GM23248 (cell line): Measurements from ENCODE around the gene TMEM51. TPM values are rescaled to one million over a fixed set of nuclear protein-coding genes. Genes with fewer than 3 reads are reported as not detected.

Source experiments
- DNase-seq: peaks from one replicate; pipeline ENCODE4 v3.0.0-alpha.2; 2015
- H2AFZ ChIP-seq: fragments of 200-600 bp; sonication (generic); 2 replicates; pipeline ENCODE4 v1.6.1; 2016; ENCODE audit warnings: antibody characterized with exemption
- H3F3A ChIP-seq: fragments of 200-600 bp; sonication (generic); 2 replicates; pipeline ENCODE4 v1.6.1; 2016; ENCODE audit warnings: mild to moderate bottlenecking, antibody characterized with exemption, mixed run types; ENCODE audit not compliant: insufficient read depth
- H3K27ac ChIP-seq: fragments of 200-600 bp; sonication (generic); 2 replicates; pipeline ENCODE4 v1.5.1; 2016; ENCODE audit warnings: mild to moderate bottlenecking
- H3K27me3 ChIP-seq: fragments of 200-600 bp; sonication (generic); replicated peaks from 2 replicates; pipeline ENCODE4 v1.6.1; 2016; ENCODE audit warnings: mild to moderate bottlenecking; ENCODE audit not compliant: insufficient read depth
- H3K36me3 ChIP-seq: fragments of 200-600 bp; sonication (generic); 2 replicates; pipeline ENCODE4 v1.6.1; 2016; ENCODE audit warnings: low read depth, mild to moderate bottlenecking
- H3K4me1 ChIP-seq: fragments of 200-600 bp; sonication (generic); 2 replicates; pipeline ENCODE4 v1.6.1; 2016; ENCODE audit warnings: mild to moderate bottlenecking; ENCODE audit not compliant: insufficient read depth
- H3K4me2 ChIP-seq: fragments of 200-600 bp; sonication (generic); one replicate; pipeline ENCODE4 v1.6.1; 2016; ENCODE audit warnings: mild to moderate bottlenecking; ENCODE audit not compliant: unreplicated experiment
- H3K4me3 ChIP-seq: fragments of 200-600 bp; sonication (generic); 2 replicates; pipeline ENCODE4 v1.5.1; 2016; ENCODE audit warnings: mild to moderate bottlenecking
- H3K79me2 ChIP-seq: fragments of 200-600 bp; sonication (generic); 2 replicates; pipeline ENCODE4 v1.6.1; 2016; ENCODE audit warnings: mild to moderate bottlenecking; ENCODE audit not compliant: insufficient read depth
- H3K9ac ChIP-seq: fragments of 200-600 bp; sonication (generic); 2 replicates; pipeline ENCODE4 v1.6.1; 2016; ENCODE audit warnings: mild to moderate bottlenecking
- H3K9me2 ChIP-seq: fragments of 200-600 bp; sonication (generic); 2 replicates; pipeline ENCODE4 v1.6.1; 2016; ENCODE audit warnings: mixed run types, mild to moderate bottlenecking, moderate library complexity; ENCODE audit not compliant: insufficient read depth
- H3K9me3 ChIP-seq: fragments of 200-600 bp; sonication (generic); one replicate; pipeline ENCODE4 v1.6.1; 2017; ENCODE audit warnings: low read depth
- H4K20me1 ChIP-seq: fragments of 200-600 bp; sonication (generic); 2 replicates; pipeline ENCODE4 v1.6.0; 2016; ENCODE audit not compliant: insufficient read depth
- EZH2 ChIP-seq: fragments of 200-600 bp; sonication (generic); IDR thresholded peaks from 2 replicates; pipeline ENCODE4 v1.6.1; 2018; ENCODE audit warnings: antibody characterized with exemption, mild to moderate bottlenecking; ENCODE audit not compliant: insufficient read depth, poor library complexity, severe bottlenecking
- EZH2phosphoT487 ChIP-seq: fragments of 200-600 bp; sonication (generic); IDR thresholded peaks from 2 replicates; pipeline ENCODE4 v1.6.1; 2018; ENCODE audit warnings: antibody characterized with exemption, moderate library complexity, mild to moderate bottlenecking, low read depth; ENCODE audit not compliant: insufficient read depth
- WGBS, 2 experiments: methylation state at CpG; one replicate each; pipeline ENCODE4 v1.1.6; 2015 to 2017; ENCODE audit warnings: low lambda C conversion rate in 2 of 2, low coverage in 1 of 2; ENCODE audit errors: missing lambda C conversion rate in 2 of 2; 5-methylcytosine and 5-hydroxymethylcytosine counted together
- in situ Hi-C: fragments of 300-500 bp; cut with MboI; formaldehyde crosslinking; loops from 2 replicates; pipeline ENCODE4 v1.15.0; 2020
- polyA plus RNA-seq: library from polyadenylated mRNA; unstranded; fragments of >200 nt; fragmentation: Nextera tagmentation; extraction: Ambion mirVana; gene quantifications from 2 replicates; pipeline ENCODE4 v1.2.1, GENCODE V29; 2016
- total RNA-seq: library from RNA; depleted of rRNA; stranded (reverse); fragments of >200 nt; shearing (Covaris generic); gene quantifications from 2 replicates; pipeline ENCODE4 v1.2.3, GENCODE V29; 2014

The TMEM51 gene
- total and polyA plus RNA-seq, 2 experiments from 2014 or later: 0.54 to 0.55 TPM

DNA sequence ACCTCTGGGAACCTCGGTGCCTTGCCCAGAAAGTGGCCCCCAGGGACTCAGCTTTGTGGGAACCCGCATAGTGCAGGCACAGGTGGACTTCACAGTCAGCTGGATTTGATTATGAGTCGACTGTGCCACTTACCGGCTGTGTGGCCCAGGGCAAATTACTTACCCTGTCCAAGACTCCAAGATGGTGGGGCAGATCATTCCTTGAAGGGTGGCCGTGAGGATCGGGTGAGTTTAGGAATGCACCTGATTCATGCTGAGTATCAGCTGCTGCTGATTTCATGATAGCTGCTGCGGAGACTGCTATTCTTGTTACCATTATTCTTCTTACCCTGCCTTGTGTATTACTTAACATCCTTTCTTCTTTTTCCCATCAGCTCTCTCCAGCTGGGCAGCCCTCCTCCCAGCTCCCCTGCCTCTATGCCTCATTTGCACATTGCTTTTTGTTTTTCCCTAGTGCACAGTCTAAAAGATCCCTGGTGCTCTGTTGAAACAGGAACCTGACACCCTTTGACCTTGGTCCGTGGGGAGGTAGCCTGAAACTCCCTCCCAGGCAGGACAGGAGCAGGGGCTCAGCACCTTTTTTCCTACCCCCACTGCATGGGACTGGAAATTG, 53.0 kb downstream of the TMEM51 start:
- Histone ChIP-seq H4K20me1 (no peaks in the 10 kb centered on the region), H3K9ac (no peak overlapping the region), H3K36me3 (no peaks in the 10 kb centered on the region), H3K4me2 (no peak overlapping the region), H3K27ac (no peak overlapping the region), H2AFZ (no peak overlapping the region), H3F3A (no peaks in the 10 kb centered on the region), H3K27me3 (no peaks in the 10 kb centered on the region; the same call in 1 of the 2 replicates), H3K79me2 (no peaks in the 10 kb centered on the region), H3K9me3 (no peaks in the 10 kb centered on the region), H3K4me3 (no peak overlapping the region), H3K9me2 (no peaks in the 10 kb centered on the region), H3K4me1 (no peaks in the 10 kb centered on the region)
- no peak for DNase-seq
- TF ChIP-seq EZH2: no peak
- no peak for TF ChIP-seq EZH2phosphoT487
- WGBS, 2 experiments: 38 to 42% methylated on average over 8 of the region's 8 CpGs
- in situ Hi-C loops: no loop called here

DNA sequence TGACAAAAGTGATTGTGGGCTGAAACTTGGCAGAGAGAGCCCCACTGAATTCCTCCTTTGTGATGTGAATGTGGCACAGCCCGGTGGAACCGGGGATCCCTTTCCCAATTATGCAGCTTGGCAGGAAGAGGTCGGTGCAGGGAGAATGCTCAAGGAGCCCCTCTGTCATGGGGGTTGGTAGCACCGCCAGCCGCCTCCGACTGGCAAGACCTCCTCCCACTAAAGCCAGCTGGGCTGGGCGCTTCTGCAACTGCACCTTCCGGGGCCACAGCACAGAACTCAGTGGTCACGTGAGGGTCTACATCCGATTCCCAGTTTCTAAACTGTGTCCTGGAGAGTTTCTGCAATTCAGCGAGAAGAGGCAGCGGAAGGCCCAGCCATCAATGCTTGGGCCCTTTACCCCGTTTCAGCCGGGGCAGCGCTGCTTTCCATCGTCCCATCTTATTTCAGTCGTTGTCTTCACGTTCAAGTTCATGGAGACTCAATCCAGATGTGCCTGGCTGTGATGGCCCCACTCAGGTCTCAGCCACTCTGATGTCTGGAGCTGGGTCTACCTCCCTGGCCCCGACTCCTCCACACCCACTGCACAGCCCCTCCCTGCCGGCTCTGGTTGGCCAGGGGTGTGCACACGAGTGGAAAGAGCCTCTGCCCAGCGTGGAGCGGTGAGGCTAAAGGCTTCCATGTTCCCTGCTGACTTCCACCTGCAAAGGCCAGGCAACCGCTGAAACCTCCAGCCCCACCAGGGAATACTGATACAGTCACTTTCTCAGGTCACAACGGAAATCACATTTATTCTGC, 53.7 kb downstream of the TMEM51 start:
- in situ Hi-C loops: no loop called here
- 79 to 81% methylated on average over 25 of the region's 25 CpGs for WGBS, 2 experiments
- no peak overlapping the region for H2AFZ ChIP-seq

DNA sequence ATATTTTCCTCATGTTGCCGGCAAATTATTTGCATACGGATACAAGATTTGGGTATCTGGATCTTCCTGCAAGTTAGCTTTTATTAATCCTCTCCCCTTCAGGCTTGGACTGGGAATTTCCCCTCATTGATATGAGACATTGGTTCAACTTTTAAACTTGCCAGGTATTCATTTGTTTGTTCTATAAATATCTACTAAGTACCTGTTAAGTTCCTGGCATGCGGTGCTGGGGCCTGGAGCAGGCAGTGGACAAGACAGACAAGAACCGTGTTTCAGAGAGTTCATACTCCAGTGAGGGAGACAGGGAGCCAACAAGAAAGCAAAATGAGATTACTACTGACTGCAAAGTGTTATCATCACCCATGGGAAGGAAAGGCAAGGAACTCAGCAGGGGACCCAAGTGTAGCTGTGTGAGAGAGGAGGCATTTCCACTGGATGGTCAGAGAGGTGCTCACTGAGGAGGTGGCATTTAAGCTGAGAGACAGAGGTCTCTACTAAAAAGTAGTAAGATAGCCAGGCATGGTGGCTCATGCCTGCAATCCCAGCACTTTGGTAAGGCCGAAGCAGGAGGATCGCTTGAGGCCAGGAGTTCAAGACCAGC, 54.4 kb downstream of the TMEM51 start:
- WGBS, 2 experiments: 95 to 97% methylated on average over 6 of the region's 6 CpGs
- no peaks in the 10 kb centered on the region for H3K79me2 ChIP-seq

More for the DNA sequence above, 53.7 kb downstream of the TMEM51 start:
- no peaks in the 10 kb centered on the region for H3K9me3 ChIP-seq
- no peaks in the 10 kb centered on the region for H3K4me1 ChIP-seq
- DNase-seq: no peak
- H3K9ac ChIP-seq: no peak overlapping the region
- H3K4me2 ChIP-seq: no peak overlapping the region
- TF ChIP-seq EZH2phosphoT487: no peak
- H3K79me2 ChIP-seq: no peaks in the 10 kb centered on the region
- no peaks in the 10 kb centered on the region for H4K20me1 ChIP-seq
- no peaks in the 10 kb centered on the region for H3K36me3 ChIP-seq
- no peaks in the 10 kb centered on the region for H3K9me2 ChIP-seq
- no peak overlapping the region for H3K4me3 ChIP-seq
- no peak overlapping the region for H3K27ac ChIP-seq
- H3F3A ChIP-seq: no peaks in the 10 kb centered on the region
- no peaks in the 10 kb centered on the region; the same call in 1 of the 2 replicates for H3K27me3 ChIP-seq

DNA sequence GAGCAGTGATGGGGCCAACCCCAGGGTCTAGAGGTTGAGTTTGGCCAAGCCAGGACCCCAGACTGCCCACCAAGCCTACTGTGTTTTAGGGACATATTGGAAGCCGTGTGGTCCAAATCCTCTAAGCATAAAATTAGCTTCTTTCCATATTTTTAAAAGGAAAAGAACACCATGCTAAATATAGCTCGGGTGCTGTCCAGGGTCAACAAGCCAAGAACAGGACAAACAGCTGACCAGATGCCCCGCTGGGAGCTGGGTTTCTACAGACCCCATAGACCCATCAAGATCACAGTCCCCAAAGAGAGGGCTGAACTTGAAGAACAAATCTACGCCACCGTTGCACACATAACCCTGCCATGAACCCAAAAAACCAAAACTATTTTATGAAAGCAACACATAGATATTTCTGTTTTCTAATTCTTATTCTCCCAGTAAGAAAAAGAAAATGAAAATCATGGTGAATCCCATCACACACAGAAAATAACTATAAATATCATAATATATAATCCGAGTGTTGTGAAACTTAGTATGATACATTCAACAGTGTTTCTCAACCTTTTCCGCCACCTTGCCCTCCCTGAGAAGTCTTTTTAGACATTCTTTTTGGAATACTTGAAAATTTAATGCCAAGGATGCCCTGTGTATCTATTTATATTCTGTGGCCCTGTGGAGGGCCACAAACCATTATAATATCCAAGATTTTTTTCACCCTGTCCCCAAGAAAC, 57.3 kb downstream of the TMEM51 start:
- no peaks in the 10 kb centered on the region for H3K9me2 ChIP-seq
- H3K36me3 ChIP-seq: no peaks in the 10 kb centered on the region
- H3K27me3 ChIP-seq: peaks cover 5% of the 10 kb centered on the region; the same call in 1 of the 2 replicates
- no peaks in the 10 kb centered on the region for H3K4me1 ChIP-seq
- H3K79me2 ChIP-seq: no peaks in the 10 kb centered on the region
- no peak overlapping the region for H3K4me2 ChIP-seq
- H3K4me3 ChIP-seq: no peak overlapping the region
- in situ Hi-C loops: no loop called here
- no peak overlapping the region for H2AFZ ChIP-seq
- no peak overlapping the region for H3K27ac ChIP-seq
- 93% methylated on average over 7 of the region's 7 CpGs for WGBS, 2 experiments
- no peaks in the 10 kb centered on the region for H3F3A ChIP-seq
- DNase-seq: no peak
- TF ChIP-seq EZH2 (no peak), EZH2phosphoT487 (no peak)
- no peaks in the 10 kb centered on the region for H3K9me3 ChIP-seq
- no peak overlapping the region for H3K9ac ChIP-seq
- no peaks in the 10 kb centered on the region for H4K20me1 ChIP-seq

More for the DNA sequence above, 54.4 kb downstream of the TMEM51 start:
- DNase-seq: no peak
- Histone ChIP-seq H3K27ac (no peak overlapping the region), H3F3A (no peaks in the 10 kb centered on the region), H3K27me3 (no peaks in the 10 kb centered on the region; the same call in 1 of the 2 replicates), H3K4me2 (no peak overlapping the region), H3K9me2 (no peaks in the 10 kb centered on the region), H2AFZ (no peak overlapping the region), H3K9ac (no peak overlapping the region), H3K4me1 (no peaks in the 10 kb centered on the region), H4K20me1 (no peaks in the 10 kb centered on the region), H3K36me3 (no peaks in the 10 kb centered on the region), H3K9me3 (no peaks in the 10 kb centered on the region), H3K4me3 (no peak overlapping the region)
- in situ Hi-C loops: no loop called here
- no peak for TF ChIP-seq EZH2
- no peak for TF ChIP-seq EZH2phosphoT487
